Esophagus muscularis mucosa (tissue), 4 donors: ENCODE measurements around the gene CYP46A1. TPM values are rescaled to one million over a fixed set of nuclear protein-coding genes. Genes with fewer than 3 reads are reported as not detected.

ENCODE experiments used
- DNase-seq: peaks from one replicate; pipeline ENCODE4 v3.0.0-alpha.2; 2017; ENCODE audit errors: extremely low spot score
- H3K27ac ChIP-seq, 4 donors: fragments of 200-600 bp; sonication (generic); replicated peaks in 1 of 4; 1 replicate in 3 of 4; 2 replicates in 1 of 4; pipeline ENCODE4 v1.5.1; 2016 to 2019; ENCODE audit warnings: mild to moderate bottlenecking in 1 of 4
- H3K27me3 ChIP-seq, 4 donors: fragments of 200-600 bp; sonication (generic); one replicate each; pipeline versions ENCODE4 v1.5.1 to v1.6.0; 2016 to 2019
- H3K36me3 ChIP-seq, 4 donors: fragments of 200-600 bp; sonication (generic); one replicate each; pipeline ENCODE4 v1.5.1; 2016 to 2019
- H3K4me1 ChIP-seq, 4 donors: fragments of 200-600 bp; sonication (generic); one replicate each; pipeline ENCODE4 v1.5.1; 2016 to 2019
- H3K4me3 ChIP-seq, 4 donors: fragments of 200-600 bp; sonication (generic); 1 replicate in 2 of 4; 2 replicates in 2 of 4; pipeline ENCODE4 v1.5.1; 2016 to 2019; ENCODE audit warnings: mild to moderate bottlenecking in 4 of 4, moderate library complexity in 1 of 4
- H3K9me3 ChIP-seq, 4 donors: fragments of 200-600 bp; sonication (generic); 1 replicate in 3 of 4; 2 replicates in 1 of 4; pipeline ENCODE4 v1.5.1; 2016 to 2019
- EP300 ChIP-seq: sonication (generic); formaldehyde crosslinking; IDR thresholded peaks from one replicate; pipeline ENCODE4 v1.6.1; 2017; ENCODE audit warnings: antibody characterized with exemption
- POLR2A ChIP-seq: fragments of 450-650 bp; IDR thresholded peaks from one replicate; pipeline ENCODE4 v1.6.1; 2017; ENCODE audit warnings: antibody characterized with exemption, moderate library complexity, mild to moderate bottlenecking, low read depth
- POLR2AphosphoS5 ChIP-seq, 2 donors: sonication (generic); formaldehyde crosslinking; IDR thresholded peaks; one replicate each; pipeline ENCODE4 v1.6.1; 2017; ENCODE audit warnings: antibody characterized with exemption in 2 of 2
- WGBS: methylation state at CpG from one replicate; pipeline ENCODE4 v1.1.5; 2018; 5-methylcytosine and 5-hydroxymethylcytosine counted together
- intact Hi-C: fragments of 100-400 bp; cut with DNase I; formaldehyde crosslinking; loops from one replicate; pipeline ENCODE4 v1.15.1; 2023
- total RNA-seq, 4 donors: library from RNA; depleted of rRNA; stranded (reverse); fragments of >200 nt; gene quantifications; one replicate each; pipeline versions ENCODE4 v1.1.0 to v1.2.1, GENCODE V29; 2016
- TF ChIP-seq, protein P1 (sequence below), 3 experiments: fragments of 200-600 bp in 2 of 3; fragments of 450-650 bp in 1 of 3; sonication (generic) in 2 of 3; IDR thresholded peaks; one replicate each; pipeline ENCODE4 v1.5.1; 2017 to 2019; ENCODE audit warnings: antibody characterized with exemption in 3 of 3, mild to moderate bottlenecking in 2 of 3, moderate library complexity in 1 of 3

Gene CYP46A1
- total RNA-seq, 4 donors from 2014 or later, result 1.2 to 2.5 (median 1.9) TPM

- H3K36me3 ChIP-seq, result no peaks in the 10 kb centered on the region
- no peaks in the 10 kb centered on the region for H3K27me3 ChIP-seq
Measured at GRCh38 chr14:99742074-99742473, 58.0 kb downstream of the CYP46A1 start.

GRCh38 chr14:99742509-99743487 lies 58.7 kb downstream of the CYP46A1 start:
- Histone ChIP-seq H3K27ac (peak overlapping the region in 3 of 4 donors; percentile 82 to 87 (median 82)), H3K4me1 (peaks cover 69 to 96% (median 87%) of the 10 kb centered on the region in 4 donors), H3K36me3 (no peaks in the 10 kb centered on the region), H3K9me3 (no peaks in the 10 kb centered on the region), H3K4me3 (no peak overlapping the region), H3K27me3 (no peaks in the 10 kb centered on the region)
- intact Hi-C loops, result no loop called here
- TF ChIP-seq, protein P1, sequence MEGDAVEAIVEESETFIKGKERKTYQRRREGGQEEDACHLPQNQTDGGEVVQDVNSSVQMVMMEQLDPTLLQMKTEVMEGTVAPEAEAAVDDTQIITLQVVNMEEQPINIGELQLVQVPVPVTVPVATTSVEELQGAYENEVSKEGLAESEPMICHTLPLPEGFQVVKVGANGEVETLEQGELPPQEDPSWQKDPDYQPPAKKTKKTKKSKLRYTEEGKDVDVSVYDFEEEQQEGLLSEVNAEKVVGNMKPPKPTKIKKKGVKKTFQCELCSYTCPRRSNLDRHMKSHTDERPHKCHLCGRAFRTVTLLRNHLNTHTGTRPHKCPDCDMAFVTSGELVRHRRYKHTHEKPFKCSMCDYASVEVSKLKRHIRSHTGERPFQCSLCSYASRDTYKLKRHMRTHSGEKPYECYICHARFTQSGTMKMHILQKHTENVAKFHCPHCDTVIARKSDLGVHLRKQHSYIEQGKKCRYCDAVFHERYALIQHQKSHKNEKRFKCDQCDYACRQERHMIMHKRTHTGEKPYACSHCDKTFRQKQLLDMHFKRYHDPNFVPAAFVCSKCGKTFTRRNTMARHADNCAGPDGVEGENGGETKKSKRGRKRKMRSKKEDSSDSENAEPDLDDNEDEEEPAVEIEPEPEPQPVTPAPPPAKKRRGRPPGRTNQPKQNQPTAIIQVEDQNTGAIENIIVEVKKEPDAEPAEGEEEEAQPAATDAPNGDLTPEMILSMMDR (IDR thresholded peaks at IDR 0.05), result no peak
- TF ChIP-seq POLR2AphosphoS5 (IDR thresholded peaks at IDR 0.05) (no peak), POLR2A (no peak), EP300 (no peak)
- 91% methylated on average over 13 of the region's 25 CpGs for WGBS
- no peak for DNase-seq

More at GRCh38 chr14:99742074-99742473, 58.0 kb downstream of the CYP46A1 start:
- intact Hi-C loops, result no loop called here
- peaks cover 66 to 96% (median 86%) of the 10 kb centered on the region in 4 donors for H3K4me1 ChIP-seq
- no peak for DNase-seq
- peak overlapping the region in 3 of 4 donors; percentile 82 to 87 (median 82) for H3K27ac ChIP-seq
- no peak overlapping the region for H3K4me3 ChIP-seq
- no peak for TF ChIP-seq POLR2A
- TF ChIP-seq, protein P1 (IDR thresholded peaks at IDR 0.05), result no peak
- TF ChIP-seq POLR2AphosphoS5 (IDR thresholded peaks at IDR 0.05), result no peak
- TF ChIP-seq EP300, result no peak
- no peaks in the 10 kb centered on the region for H3K9me3 ChIP-seq
- WGBS, result 97% methylated on average over 3 of the region's 3 CpGs

GRCh38 chr14:99744199-99744872 lies 60.2 kb downstream of the CYP46A1 start:
- Histone ChIP-seq H3K36me3 (no peaks in the 10 kb centered on the region), H3K4me3 (no peak overlapping the region), H3K27ac (peak overlapping the region; percentile 77 to 91 (median 84)), H3K9me3 (no peaks in the 10 kb centered on the region), H3K27me3 (no peaks in the 10 kb centered on the region), H3K4me1 (peaks cover 75 to 93% (median 84%) of the 10 kb centered on the region in 4 donors)
- TF ChIP-seq EP300, result no peak
- TF ChIP-seq, protein P1 (IDR thresholded peaks at IDR 0.05), result no peak
- no peak for TF ChIP-seq POLR2A
- TF ChIP-seq POLR2AphosphoS5 (IDR thresholded peaks at IDR 0.05), result no peak
- DNase-seq, result no peak
- 72% methylated on average over 11 of the region's 11 CpGs for WGBS
- intact Hi-C loops, result no loop called here

DNA sequence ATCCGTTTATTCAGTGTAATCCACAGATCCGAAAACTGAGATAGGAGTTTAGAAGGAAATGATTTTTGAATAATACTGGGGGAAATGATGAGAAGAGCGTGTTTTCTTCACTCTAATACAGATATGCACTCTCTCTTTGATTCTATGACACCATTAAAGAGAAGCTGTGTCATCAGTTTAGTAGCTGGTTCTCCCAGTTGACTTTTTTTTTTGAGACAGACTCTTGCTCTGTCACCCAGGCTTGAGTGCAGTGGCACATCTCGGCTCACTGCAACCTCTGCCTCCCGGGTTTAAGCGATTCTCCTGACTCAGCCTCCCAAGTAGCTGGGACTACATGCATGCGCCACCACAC lies 60.8 kb downstream of the CYP46A1 start:
- WGBS, result 80% methylated on average over 7 of the region's 7 CpGs
- DNase-seq, result no peak
- H3K4me1 ChIP-seq, result peaks cover 75 to 93% (median 84%) of the 10 kb centered on the region in 4 donors
- no peak overlapping the region for H3K4me3 ChIP-seq
- no peaks in the 10 kb centered on the region for H3K9me3 ChIP-seq
- no peak for TF ChIP-seq POLR2AphosphoS5 (IDR thresholded peaks at IDR 0.05)
- H3K36me3 ChIP-seq, result no peaks in the 10 kb centered on the region
- peak overlapping the region; percentile 77 to 91 (median 84) for H3K27ac ChIP-seq
- H3K27me3 ChIP-seq, result no peaks in the 10 kb centered on the region
- intact Hi-C loops, result no loop called here
